HG03354 (cell line): ENCODE measurements around the gene KCND1.

ENCODE experiments used
- ATAC-seq: cut with Tn5 transposase; IDR thresholded peaks from one replicate; pipeline ENCODE4 v1.9.1; 2021; ENCODE audit warnings: mild to moderate bottlenecking; ENCODE audit not compliant: unreplicated experiment, poor library complexity, severe bottlenecking

KCND1 gene

DNA sequence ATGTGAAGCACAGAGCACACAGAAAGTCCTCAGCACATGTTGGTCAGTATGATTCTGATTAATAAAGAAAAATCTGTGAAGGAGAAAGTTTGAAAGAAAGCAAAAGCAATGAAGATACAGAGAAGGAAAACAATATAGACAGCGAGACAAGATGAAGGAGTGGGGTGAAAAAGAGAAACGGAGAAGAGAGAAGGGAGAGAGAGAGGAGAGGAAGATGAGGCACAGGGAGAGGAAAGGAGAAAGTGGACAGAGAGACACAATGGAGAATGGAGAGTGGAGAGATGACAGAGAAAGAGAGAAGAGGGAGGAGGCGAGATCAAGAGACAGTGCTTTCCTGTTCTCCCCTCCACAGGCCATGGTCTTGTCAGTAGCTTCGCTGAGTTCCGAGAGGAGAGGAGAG, 3.9 kb upstream of the KCND1 start:
- ATAC-seq: no peak

DNA sequence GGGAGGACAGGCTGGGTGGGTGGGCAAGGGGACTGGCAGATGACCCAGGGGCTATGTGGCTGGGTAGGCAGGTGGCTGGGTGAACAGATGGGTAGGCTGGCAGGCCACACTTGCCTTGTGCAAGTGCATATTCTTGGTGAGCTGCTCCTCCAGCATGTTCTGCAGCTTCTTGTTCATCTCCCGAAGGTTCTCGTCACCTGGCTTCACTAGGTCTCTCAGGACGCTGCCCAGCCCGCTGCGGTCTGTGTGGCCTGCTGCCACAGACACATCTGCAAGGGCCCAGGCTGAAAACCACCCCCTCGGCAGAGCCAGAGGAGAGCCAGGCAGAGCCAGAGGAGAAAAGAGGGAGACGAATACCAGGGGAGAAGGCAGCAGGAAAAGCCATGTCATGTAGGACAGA, 3.4 kb upstream of the KCND1 start:
- ATAC-seq: no peak

DNA sequence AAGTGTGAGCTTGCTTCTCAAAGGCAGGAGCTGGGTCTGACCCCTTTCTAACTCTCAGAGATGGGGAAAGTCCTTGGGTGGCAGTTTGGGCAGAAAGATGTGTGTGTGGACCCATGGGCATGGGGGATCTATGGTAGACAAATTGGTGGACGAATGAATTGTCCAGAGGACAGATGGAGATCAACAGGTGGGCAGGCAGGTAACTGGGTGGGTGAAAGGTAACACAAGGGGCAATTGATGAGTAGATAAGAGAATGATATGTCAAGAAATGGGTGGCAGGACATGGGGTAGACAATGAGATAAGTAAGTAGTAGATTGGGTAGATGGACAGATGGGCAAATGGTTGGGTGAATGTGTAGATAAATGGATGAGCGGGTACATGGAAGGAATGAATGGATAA, 2.9 kb upstream of the KCND1 start:
- ATAC-seq: no peak

DNA sequence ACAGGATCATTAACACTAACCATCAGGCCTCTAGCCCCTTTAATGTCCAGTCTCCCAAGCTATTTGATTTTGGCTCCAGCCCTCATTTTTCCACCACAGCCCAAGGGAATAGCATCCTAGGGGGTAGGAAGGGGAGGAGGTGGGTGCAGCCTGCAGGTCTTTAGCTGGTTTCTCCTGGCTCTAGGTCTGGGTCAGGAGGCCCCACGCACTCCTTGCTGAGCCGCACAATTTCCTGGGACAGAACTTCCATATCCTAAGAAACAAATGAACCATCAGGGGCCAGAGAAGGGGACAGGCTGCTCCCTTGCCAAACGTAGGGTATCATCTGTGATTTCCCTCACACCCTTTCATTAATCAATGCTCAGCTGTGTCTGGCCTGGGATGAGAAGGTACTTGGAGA, 2.4 kb upstream of the KCND1 start:
- no peak for ATAC-seq

DNA sequence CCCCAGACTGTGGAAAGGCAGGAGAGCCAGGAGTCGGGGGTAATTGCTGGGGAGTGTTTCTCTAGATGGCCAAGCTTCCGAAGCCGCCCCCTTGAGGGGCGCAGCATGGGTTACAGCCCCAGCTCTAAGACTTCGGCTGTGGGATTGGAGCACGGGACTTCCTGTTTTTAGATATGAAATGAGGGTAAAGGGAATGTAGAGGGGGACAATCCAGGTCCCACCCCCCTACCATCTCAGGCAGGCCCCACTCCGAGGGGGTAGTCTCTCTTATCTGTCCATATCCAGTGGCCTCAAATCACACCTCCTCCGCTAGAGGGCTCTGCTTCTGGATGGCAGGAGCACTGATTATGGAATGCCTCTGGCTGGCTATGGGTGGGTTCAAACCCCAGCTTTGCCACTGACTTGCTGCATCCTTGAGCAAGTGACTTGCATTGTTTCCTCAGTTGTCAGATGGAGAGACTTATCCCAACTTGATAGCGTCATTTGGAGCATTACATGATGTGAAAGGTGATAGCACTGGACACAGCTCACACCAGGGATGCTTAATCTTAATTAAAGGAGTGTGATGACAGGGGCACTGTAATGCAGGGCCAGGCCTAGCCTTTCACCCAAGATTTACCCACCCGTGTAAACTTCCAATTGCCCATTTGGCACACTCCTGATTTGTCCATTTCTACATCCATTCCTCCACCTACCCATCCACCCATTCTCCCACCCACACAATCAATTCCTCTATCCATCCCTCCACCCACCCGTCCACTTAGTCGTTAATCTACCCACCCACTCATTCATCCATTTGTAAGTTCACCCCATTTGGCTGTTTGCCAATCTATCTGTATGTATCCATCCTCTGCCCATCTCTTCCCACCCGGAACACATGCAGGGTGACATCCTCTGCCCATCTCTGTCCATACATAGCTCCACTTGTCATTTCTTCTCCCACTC, 848 bp upstream of the KCND1 start:
- ATAC-seq: no peak

DNA sequence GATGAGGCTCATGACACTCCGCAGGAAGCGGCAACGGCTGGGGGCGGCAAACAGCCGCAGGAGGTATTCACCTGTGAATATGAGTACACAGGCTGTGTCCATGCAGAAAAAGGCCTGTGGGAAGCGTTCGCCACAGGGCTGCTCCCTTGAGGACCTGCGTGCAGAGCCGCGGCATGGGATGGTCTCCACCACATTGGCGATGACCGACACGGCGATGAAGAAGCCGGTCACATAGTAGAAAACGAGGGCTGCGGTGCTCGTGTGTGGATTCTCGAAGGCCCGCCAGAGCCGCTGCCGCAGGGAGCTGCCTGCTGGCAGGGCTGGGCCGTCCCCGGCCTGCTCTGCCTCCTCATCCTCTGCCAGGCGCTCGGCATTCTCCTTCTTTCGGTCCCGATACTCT, 2.2 kb downstream of the KCND1 start:
- ATAC-seq: no peak

DNA sequence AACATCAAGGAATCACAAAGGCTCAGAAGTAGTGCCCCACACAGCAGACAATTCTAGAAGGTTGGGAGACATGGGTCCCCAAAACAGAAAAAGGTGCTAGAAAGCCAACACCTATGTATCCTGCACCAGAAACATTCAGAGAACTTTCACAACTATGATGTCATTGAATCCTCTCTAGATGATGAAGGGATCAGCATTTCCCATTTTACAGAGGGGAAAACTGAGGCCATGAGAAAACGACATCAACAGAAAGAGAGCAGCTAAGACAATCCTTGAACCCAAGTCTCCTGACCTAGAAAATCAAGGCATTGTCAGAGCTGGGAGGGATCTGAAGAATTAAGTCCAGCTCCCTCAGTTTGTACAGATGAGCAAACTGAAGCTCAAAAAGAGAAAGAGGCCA, 3.3 kb downstream of the KCND1 start:
- no peak for ATAC-seq

DNA sequence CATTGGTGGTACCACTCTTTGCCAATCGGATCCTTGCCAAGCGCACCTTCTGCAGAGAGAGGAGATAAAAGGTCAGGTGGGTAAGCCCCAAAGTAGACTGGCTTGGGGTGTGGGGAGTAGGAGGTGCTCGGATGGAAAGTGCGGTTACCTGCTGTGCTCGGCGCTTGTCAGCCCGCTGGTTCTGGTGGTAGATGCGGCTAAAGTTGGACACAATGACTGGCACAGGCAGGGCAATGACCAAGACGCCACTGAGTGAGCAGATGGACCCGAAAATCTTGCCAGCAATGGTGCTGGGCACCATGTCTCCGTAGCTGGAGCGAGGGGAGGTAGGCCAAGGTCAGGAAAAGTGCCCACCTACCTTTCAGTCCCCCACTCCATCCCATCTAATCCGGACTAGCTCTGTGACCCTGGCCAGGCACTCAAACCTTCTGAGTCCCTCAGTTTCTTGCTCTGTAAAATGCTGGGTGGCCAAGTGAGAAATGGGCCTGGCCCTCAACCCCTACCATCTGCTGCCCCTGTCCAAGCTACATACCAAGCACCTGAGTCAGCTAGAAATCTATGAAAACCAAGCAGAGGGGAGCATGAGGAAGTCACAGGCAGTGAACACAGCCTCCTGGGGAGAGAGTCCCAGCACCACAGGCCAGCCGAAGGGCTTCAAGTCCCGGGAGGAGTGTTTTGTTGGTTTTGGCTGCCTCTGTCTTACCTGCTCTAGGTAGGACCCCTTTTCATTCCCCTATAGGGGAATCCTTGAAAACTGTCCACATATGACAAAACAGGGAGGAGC, 4.7 kb downstream of the KCND1 start:
- ATAC-seq: no peak

DNA sequence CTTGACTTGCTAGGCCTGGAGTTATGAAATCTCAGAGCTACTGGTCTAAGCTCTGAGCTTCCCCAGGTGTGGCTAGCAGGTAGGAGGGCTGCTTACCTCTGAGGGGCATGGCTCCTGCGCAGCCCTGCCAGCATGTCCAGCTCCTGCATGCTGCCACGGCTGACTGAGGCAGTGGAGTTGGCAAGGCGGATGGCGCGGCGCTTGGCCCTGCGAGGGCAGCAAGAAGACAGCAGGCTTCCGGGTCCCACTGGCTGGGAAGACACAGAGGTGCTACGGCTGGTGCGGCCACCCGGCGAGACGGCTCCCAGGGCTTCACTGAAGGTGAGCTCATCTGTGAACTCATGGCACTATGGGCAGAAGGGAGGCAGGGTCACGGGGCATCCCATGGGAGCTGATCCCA, 5.7 kb downstream of the KCND1 start:
- ATAC-seq: no peak

DNA sequence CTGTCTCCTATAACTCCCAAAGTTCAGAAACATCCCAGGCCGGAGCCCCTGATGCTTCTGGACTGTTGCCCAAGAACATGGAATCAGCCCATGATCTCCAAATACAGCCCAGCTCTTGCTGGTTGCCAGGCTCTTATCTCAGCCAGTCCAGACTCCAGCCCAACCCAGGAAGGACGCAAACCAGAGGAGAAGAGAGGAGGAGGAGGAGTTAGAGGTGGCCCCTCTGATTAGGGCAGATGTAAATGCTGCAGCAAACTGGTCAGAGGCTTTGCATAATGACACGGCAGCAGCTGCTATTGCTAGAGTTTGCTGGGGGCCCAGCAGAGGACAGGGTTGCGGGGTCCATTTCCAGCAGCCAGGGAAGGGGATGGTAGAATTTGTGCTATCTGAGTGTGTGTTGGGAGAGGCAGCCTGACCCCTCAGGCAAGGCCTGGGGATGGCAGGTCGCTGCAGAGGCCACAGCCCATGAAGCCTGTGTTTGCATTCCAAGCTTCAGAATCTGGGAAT, 10.0 kb downstream of the KCND1 start:
- ATAC-seq: no peak

DNA sequence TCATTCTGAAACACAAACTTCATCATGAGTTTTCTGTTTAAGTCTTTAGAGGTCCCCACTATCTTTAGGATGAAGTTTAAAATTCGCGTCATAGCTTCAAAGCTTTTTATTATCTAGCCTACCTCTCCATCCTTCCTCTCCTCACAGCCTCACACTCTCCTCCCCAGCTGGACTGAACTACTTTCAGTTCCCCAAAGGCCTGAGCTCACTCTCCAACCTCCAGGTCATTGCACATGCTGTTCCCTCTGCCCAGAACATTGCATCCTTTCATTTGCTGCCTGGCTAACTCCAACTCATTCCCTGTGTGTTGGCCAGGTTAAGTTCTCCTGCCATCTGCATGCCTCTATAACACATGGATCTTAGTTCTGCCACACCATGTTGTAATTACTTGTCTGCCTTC, 11.4 kb downstream of the KCND1 start:
- ATAC-seq: no peak

DNA sequence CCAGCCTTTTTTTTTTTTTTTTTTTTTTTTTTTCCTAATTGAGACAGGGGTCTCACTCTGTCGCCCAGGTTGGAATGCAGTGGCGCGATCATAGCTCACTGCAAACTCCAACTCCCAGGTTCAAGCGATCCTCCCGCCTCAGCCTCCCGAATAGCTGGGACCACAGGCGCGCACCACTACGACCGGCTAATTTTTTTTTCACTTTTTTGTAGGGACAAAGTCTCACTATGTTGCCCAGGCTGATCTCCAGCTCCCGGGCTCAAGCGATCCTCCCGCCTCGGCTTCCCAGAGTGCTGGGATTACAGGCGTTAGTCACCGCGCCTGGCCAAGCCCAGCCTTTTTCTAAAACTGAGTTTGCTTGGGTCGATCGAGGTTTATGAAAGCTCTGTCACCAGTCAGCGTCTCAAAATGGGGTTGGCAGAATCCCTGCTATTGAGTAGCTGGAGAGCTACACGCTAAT, 13.0 kb downstream of the KCND1 start:
- no peak for ATAC-seq

DNA sequence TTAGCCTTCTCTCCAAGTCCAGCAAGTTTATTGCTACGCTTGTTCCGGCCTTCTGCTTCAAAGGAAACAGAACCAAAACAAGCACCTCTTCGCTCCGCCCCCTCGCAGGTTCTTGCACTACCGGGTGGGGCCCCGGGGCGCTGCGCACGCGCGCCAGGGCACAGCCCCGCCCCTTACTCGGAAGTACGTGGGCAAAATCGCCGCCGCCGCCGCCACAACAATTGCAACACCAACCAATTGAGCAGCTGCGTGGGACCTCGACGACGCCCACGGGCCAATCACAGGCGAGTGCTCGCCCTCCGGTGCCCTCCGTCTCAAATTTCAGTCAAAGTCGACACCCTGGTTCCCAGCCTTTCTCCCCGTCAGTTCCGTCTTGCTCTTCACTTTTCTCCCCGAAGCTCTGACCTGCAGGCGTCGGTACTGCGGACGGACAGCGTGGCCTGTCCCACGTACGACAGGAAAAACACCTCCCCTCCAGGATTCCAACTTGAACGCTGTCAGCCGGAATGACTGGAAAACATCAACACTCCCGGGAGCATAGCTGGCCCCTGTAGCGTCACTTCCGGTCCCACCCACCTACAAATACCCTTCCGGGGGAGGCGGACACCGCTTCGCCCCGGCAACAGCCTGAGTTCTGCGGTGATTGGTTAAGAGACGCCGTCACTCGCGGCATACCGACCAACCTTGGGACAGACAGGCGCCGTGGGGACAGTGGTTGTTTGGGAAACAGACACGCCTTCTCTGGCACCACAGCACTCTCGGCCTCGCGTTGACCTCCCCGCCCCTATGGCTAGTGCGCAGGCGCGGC, 13.6 kb downstream of the KCND1 start:
- ATAC-seq: peak; percentile 86

DNA sequence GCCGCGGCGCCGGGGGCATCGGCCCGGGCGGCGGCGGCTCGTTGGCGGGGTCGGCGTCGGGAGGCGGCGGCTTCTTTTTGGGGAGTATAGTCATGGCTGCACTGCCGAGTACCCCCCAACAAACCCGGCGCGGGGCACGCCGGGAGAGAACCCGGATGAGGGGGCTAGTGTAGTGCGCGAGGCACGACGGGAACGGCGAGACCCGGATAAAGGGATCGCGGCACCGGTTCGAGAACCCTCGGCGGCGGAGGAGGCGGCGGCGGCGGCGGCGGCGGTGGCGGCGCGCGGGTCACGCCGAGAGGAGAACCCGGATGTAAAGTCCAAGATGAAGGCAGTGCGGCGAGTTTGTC, 14.2 kb downstream of the KCND1 start, which contains the start of gene OTUD5:
OTUD5 (minus strand) TSS at position 131 of the 350 bp plus-strand sequence; CDS start at position 94, 37 bp downstream.
- peak; percentile 44 for ATAC-seq

DNA sequence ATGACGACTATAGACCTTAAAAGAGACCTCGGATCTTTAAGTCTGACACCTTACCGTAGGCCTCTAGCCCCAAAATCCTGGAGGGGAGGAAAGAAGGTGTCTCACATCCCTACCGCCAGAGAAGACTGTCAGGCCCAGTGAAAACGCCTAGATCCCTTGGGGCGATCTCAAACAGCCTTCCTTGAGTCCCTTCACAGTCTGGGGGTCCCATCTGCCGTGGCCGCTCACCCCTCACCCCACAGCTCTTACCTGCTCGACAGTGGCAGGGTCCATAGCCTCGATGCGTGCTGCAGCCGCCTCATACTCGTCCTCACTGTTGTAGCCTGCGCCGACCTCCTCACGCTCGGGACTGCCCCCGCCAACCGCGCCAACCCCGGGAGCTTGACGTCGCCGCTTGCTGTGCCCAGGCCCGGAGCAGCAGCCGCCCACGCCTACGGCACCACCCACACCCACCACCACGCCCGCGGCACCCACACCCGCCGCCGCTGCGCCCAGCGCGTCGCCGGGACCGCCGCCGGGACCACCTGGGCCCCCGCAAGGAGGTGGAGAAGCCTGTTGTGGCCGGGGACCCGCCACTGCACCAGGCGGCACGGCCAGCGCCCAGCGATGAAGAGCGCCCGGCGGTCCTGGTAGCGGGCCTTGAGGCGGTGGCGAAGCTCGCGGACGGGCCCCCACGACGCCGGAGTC, 14.8 kb downstream of the KCND1 start:
- ATAC-seq: no peak

DNA sequence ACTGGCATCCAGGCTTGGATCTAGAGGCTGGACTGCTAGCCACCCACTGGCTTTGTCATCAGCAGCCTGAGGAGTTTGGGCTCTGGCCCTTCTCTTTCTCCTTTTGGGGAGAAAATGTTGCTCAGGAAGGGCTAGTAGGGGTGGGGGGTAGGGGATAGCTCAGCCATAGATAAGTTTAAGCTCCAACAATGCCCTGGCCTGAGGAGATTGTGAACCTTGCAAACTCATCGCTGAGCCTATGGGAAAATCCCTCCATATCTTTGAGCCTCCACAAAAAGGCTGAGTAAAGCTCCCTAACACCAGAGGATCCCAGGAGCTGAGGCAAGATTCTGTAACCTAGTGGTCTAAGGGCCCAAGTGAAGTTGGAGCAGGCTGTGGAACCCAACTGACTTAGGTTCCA, 23.1 kb downstream of the KCND1 start:
- ATAC-seq: no peak

DNA sequence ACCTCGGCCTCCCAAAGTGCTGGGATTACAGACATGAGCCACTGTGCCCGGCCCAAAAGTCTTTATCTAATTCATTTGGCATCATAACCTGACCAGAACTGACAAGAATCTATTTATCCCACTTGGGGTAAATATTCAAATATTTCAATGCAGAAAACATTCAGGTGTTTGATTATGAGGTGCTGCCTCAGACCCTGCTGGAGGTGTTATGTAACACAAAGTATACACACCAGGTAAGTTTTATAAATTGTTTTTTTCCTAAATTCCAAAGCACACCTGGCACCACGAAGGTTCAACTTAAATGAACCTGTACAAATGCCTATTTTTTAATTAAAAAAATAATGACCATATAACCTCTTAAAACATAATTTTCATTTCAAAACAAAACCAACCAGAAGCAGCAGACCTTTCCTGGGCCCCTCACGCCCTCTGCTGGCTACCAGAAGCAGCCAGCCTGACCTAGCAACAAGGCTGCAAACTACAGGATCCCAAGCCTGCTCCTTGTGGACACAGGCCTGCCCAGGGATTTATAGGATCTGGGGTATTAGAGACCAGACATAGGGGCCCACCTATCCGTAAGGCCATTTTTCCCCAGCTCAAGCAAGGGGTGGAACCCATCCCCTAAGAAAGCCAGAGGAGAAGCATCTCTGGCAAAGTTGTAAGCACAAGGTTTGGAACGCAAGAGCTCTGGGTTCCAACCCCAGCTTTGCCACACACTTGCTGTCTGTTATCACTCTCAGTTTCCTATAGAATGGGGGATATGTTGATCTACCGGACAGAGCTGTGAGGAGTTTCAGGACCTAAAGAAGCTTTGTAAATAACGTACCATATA, 25.9 kb downstream of the KCND1 start:
- peak; percentile 59 for ATAC-seq

DNA sequence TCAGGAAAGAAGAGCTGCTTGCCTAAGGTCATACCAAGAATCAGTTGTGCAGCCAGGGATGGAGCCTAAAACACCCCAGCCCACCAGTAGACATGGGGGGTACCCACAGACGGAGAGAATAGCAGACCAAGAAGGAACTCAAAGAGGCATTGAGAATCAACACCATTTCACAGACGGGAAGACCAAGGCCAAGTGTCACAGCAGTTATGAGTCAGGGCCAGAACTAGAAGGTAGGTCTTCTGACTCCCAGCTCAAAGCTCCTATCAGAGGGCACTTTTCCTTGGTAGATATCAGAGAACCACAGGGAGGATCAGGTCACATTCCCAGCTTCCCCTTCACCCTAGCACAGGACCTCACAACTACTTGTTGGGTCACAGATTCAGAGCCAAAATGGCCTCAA, 28.7 kb downstream of the KCND1 start:
- ATAC-seq: no peak
